Fibroblast of villous mesenchyme (primary cell): ENCODE results near the gene DHRS2. TPM values are rescaled to one million over a fixed set of nuclear protein-coding genes. Genes with fewer than 3 reads are reported as not detected.

Experiments
- DNase-seq: peaks from one replicate; pipeline ENCODE4 v3.0.0-alpha.2; 2010; ENCODE audit warnings: low read depth
- H3K4me3 ChIP-seq: 2 replicates; pipeline ENCODE4 v1.5.1; 2011; ENCODE audit warnings: low read depth, mild to moderate bottlenecking, low read length
- total RNA-seq: library from RNA; depleted of rRNA; stranded (reverse); fragments of >200 nt; gene quantifications from 2 replicates; pipeline ENCODE4 v1.2.3, GENCODE V29; 2012
- TF ChIP-seq, protein P1 (sequence below): IDR thresholded peaks from 2 replicates; pipeline ENCODE4 v1.5.1; 2012; ENCODE audit warnings: low read depth, mild to moderate bottlenecking, low read length; ENCODE audit not compliant: insufficient read depth

The DHRS2 gene
- total RNA-seq, 1 donor: 0.43 TPM

GRCh38 chr14:23621204-23621931, 14.8 kb upstream of the DHRS2 start:
- no peak for DNase-seq
- TF ChIP-seq, protein P1, sequence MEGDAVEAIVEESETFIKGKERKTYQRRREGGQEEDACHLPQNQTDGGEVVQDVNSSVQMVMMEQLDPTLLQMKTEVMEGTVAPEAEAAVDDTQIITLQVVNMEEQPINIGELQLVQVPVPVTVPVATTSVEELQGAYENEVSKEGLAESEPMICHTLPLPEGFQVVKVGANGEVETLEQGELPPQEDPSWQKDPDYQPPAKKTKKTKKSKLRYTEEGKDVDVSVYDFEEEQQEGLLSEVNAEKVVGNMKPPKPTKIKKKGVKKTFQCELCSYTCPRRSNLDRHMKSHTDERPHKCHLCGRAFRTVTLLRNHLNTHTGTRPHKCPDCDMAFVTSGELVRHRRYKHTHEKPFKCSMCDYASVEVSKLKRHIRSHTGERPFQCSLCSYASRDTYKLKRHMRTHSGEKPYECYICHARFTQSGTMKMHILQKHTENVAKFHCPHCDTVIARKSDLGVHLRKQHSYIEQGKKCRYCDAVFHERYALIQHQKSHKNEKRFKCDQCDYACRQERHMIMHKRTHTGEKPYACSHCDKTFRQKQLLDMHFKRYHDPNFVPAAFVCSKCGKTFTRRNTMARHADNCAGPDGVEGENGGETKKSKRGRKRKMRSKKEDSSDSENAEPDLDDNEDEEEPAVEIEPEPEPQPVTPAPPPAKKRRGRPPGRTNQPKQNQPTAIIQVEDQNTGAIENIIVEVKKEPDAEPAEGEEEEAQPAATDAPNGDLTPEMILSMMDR: no peak
- H3K4me3 ChIP-seq: no peak overlapping the region

- TF ChIP-seq, protein P1: no peak
- H3K4me3 ChIP-seq: no peak overlapping the region
- no peak for DNase-seq
These were observed 14.0 kb upstream of the DHRS2 start for GRCh38 chr14:23621932-23622730.

DNA sequence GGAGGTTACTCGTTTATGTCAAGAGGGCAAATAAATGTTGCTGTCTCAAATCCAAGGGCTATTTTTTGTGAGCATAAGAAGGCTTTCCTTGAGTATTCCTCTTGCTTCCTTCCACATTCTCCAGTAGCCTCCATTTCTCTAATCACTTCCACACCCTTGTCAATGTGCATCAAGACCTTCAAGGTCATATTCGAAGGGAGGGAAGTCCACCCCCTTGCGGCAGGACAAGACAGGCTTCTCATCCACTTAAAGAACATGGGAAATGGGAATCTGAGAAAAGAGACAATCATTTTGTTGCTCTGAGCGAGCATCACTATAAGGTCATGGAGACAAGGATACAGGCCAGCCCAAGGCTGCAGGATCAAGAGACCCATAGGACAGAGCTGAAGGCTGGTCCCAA, 13.2 kb upstream of the DHRS2 start:
- no peak for DNase-seq
- TF ChIP-seq, protein P1: no peak
- no peak overlapping the region for H3K4me3 ChIP-seq

DNA sequence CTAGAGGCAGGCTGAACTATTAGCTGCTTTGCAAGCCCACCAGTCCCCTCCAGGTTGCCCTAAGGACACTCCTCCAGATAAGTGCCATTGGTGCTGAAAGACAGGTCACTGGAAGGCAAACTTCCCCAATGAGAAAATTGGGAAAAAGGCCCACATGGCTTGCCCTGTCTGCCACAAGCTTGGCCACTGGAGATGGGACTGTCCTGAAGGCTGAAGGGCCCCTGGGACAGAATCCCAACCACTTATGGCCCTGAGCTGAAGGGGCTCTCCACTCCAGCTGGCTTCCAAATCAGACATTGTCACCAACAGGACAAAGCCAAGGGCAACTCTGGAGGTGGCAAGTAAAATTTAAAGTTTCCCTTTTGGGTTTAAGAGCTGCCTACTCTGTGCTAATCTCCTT, 12.2 kb upstream of the DHRS2 start:
- H3K4me3 ChIP-seq: no peak overlapping the region
- TF ChIP-seq, protein P1: no peak
- no peak for DNase-seq

DNA sequence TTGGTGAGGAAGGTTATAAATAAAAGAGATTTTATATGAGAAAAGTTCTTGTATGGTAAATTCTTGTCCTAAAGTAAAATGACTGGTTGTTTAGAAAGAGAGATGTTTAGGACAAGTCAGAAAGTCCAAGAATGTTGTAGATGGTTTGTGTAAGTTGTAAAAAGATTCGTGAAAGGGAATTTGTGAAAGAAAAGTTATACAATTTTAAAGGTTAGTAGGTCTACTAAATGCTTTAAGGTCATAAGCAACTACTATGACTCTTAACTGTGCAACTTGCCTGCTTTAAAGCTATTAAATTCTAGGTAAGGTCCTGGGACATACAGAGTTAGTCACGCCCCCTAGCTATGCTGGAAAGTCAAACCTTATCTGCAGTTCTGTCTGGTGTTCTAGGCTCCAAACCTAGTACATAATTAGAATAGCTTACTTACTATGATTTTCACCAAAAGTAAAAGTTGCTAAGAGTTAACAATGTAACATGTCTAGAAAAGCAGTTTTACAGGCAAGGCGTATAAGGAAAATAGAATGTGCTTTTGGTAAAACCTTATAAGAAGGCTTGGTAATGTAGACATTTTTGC, 11.2 kb upstream of the DHRS2 start:
- no peak for DNase-seq
- TF ChIP-seq, protein P1: no peak
- no peak overlapping the region for H3K4me3 ChIP-seq

DNA sequence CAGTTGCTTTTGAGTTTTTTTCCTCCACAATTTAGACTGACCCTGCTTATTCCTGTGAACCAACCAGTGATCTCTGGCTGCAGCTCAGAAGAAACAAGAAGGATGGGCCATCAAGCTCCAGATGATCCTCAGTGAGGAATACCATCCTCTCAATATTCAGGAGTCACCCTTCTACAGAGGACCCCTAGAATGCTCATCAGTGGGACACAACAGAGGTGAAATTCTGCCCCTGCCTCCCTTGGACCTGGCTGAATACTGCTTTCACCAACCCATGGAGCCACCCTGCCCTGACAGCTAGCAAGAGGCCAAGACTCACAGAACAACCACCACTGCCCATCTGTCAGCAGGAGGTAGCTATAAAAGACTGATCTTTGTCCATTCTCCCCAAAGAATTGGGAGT, 9.2 kb upstream of the DHRS2 start:
- H3K4me3 ChIP-seq: no peak overlapping the region
- no peak for DNase-seq
- TF ChIP-seq, protein P1: no peak
